Liver (tissue), 9 donors: ENCODE measurements around the gene AKAP12. TPM values are rescaled to one million over a fixed set of nuclear protein-coding genes. Genes with fewer than 3 reads are reported as not detected.

Experiments
- DNase-seq: peaks from one replicate; pipeline ENCODE4 v3.0.0-alpha.2; 2017; ENCODE audit warnings: low spot score
- H3K27ac ChIP-seq, 2 donors: one replicate each; pipeline ENCODE4 v1.7.0; 2013; ENCODE audit warnings: inconsistent platforms in 2 of 2, low read length in 2 of 2, control low read depth in 1 of 2, low read depth in 1 of 2, mild to moderate bottlenecking in 1 of 2
- H3K27me3 ChIP-seq, 4 donors: one replicate each; pipeline versions ENCODE4 v1.6.1 to v1.7.0; 2013; ENCODE audit warnings: low read length in 3 of 4, inconsistent platforms in 1 of 4, mild to moderate bottlenecking in 1 of 4, moderate library complexity in 1 of 4; ENCODE audit not compliant: control insufficient read depth in 4 of 4, insufficient read depth in 4 of 4
- H3K36me3 ChIP-seq, 4 donors: one replicate each; pipeline versions ENCODE4 v1.6.1 to v1.7.0; 2013; ENCODE audit warnings: low read length in 3 of 4, mild to moderate bottlenecking in 3 of 4, low read depth in 1 of 4, moderate library complexity in 1 of 4; ENCODE audit not compliant: control insufficient read depth in 4 of 4, insufficient read depth in 3 of 4
- H3K4me1 ChIP-seq, 4 donors: one replicate each; pipeline versions ENCODE4 v1.6.1 to v1.7.0; 2013; ENCODE audit warnings: low read length in 3 of 4, mild to moderate bottlenecking in 3 of 4, moderate library complexity in 1 of 4; ENCODE audit not compliant: control insufficient read depth in 4 of 4, insufficient read depth in 4 of 4
- H3K4me3 ChIP-seq, 3 donors: one replicate each; pipeline versions ENCODE4 v1.6.1 to v1.7.0; 2013; ENCODE audit warnings: low read length in 3 of 3, control low read depth in 1 of 3, low read depth in 1 of 3, mild to moderate bottlenecking in 1 of 3
- H3K9ac ChIP-seq, 2 donors: one replicate each; pipeline ENCODE4 v1.7.0; 2013; ENCODE audit warnings: low read length in 2 of 2, mild to moderate bottlenecking in 2 of 2, moderate library complexity in 2 of 2, control low read depth in 1 of 2, low read depth in 1 of 2
- H3K9me3 ChIP-seq, 4 donors: one replicate each; pipeline versions ENCODE4 v1.6.1 to v1.7.0; 2013; ENCODE audit warnings: low read length in 3 of 4; ENCODE audit not compliant: control insufficient read depth in 4 of 4
- EGR1 ChIP-seq, 2 donors: IDR thresholded peaks; 2 replicates each; pipeline ENCODE4 v1.6.1; 2016 to 2018; ENCODE audit warnings: antibody characterized with exemption in 2 of 2, low read depth in 2 of 2
- FOXA1 ChIP-seq: IDR thresholded peaks from 2 replicates; pipeline ENCODE4 v1.6.1; 2016; ENCODE audit warnings: antibody characterized with exemption
- FOXA2 ChIP-seq: IDR thresholded peaks from 2 replicates; pipeline ENCODE4 v1.6.1; 2016; ENCODE audit warnings: antibody characterized with exemption
- GABPA ChIP-seq, 2 donors: IDR thresholded peaks in 1 of 2; conservative IDR thresholded peaks in 1 of 2; 2 replicates each; pipeline ENCODE4 v1.6.1; 2016; ENCODE audit warnings: antibody characterized with exemption in 2 of 2, mild to moderate bottlenecking in 1 of 2, moderate library complexity in 1 of 2
- HNF4A ChIP-seq, 2 donors: conservative IDR thresholded peaks; 2 replicates each; pipeline ENCODE4 v1.6.1; 2016; ENCODE audit warnings: antibody characterized with exemption in 2 of 2, mild to moderate bottlenecking in 2 of 2
- HNF4G ChIP-seq: IDR thresholded peaks from 2 replicates; pipeline ENCODE4 v1.6.1; 2016; ENCODE audit warnings: antibody characterized with exemption
- JUND ChIP-seq, 2 donors: IDR thresholded peaks; 2 replicates each; pipeline ENCODE4 v1.6.1; 2016; ENCODE audit warnings: antibody characterized with exemption in 2 of 2
- NR2F2 ChIP-seq: IDR thresholded peaks from 2 replicates; pipeline ENCODE4 v1.6.1; 2016; ENCODE audit warnings: antibody characterized with exemption
- RXRA ChIP-seq, 2 donors: IDR thresholded peaks; 2 replicates each; pipeline ENCODE4 v1.6.1; 2017 to 2018; ENCODE audit warnings: antibody characterized with exemption in 2 of 2, mild to moderate bottlenecking in 1 of 2
- SP1 ChIP-seq: IDR thresholded peaks from 2 replicates; pipeline ENCODE4 v1.6.1; 2018; ENCODE audit warnings: antibody characterized with exemption, mild to moderate bottlenecking
- TAF1 ChIP-seq: conservative IDR thresholded peaks from 2 replicates; pipeline ENCODE4 v1.6.1; 2016; ENCODE audit warnings: antibody characterized with exemption, mild to moderate bottlenecking
- YY1 ChIP-seq: IDR thresholded peaks from 2 replicates; pipeline ENCODE4 v1.6.1; 2016; ENCODE audit warnings: antibody characterized with exemption, mild to moderate bottlenecking
- WGBS: extraction: QIAGEN DNeasy Blood & Tissue Kit; methylation state at CpG from one replicate; pipeline ENCODE4 v1.1.7; 2013; 5-methylcytosine and 5-hydroxymethylcytosine counted together
- polyA plus RNA-seq, 2 donors: library from polyadenylated mRNA; stranded (reverse) in 1 of 2; unstranded in 1 of 2; fragments of 200-250 nt in 1 of 2; fragments of >200 nt in 1 of 2; fragmentation: Nextera tagmentation in 1 of 2; extraction: Ambion mirVana in 1 of 2; gene quantifications; one replicate each; pipeline versions ENCODE4 v1.2.1 to v1.2.3, GENCODE V29; 2013 to 2015
- total RNA-seq, 2 donors: library from RNA; depleted of rRNA; stranded (reverse); fragments of >200 nt; gene quantifications; one replicate each; pipeline ENCODE4 v1.2.3, GENCODE V29; 2014
- TF ChIP-seq, protein P1 (sequence below): IDR thresholded peaks from 2 replicates; pipeline ENCODE4 v1.6.1; 2016; ENCODE audit warnings: antibody characterized with exemption
- TF ChIP-seq, protein P2 (sequence below): IDR thresholded peaks from 2 replicates; pipeline ENCODE4 v1.6.1; 2016; ENCODE audit warnings: antibody characterized with exemption
- TF ChIP-seq, protein P3 (sequence below): IDR thresholded peaks from 2 replicates; pipeline ENCODE4 v1.6.1; 2016; ENCODE audit warnings: antibody characterized with exemption
- TF ChIP-seq, protein P4 (sequence below): fragments of 150-350 bp; IDR thresholded peaks from 2 replicates; pipeline ENCODE4 v1.5.1; 2017; ENCODE audit warnings: improper control_type of control experiment, low read depth, low read length; ENCODE audit not compliant: missing input control
- TF ChIP-seq, protein P5 (sequence below): IDR thresholded peaks from 2 replicates; pipeline ENCODE4 v1.6.1; 2016; ENCODE audit warnings: antibody characterized with exemption, mild to moderate bottlenecking
- donor health status: healthy.
- donor health status: healthy.
- donor health status: healthy.
- donor health status: healthy.
- donor health status: healthy.

Gene AKAP12
- total and polyA plus RNA-seq, 4 donors = 6.7 to 14.8 (median 8.6) TPM

DNA sequence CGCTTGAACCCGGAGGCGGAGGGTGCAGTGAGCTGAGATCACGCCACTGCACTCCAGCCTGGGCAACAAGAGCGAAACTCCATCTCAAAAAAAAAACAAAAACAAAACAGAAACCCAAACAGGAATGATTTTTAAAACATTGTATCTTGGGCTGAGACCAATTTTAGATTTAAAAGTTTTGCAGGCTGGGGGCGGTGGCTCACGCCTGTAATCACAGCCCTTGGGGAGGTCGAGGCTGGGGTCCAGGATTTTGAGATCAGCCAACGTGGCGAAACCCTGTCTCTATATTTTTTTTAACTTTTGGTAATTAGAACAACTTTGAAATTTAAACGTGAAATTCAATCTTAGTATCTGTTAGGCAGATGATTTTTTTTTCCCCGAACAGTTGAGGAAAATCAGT lies 70.5 kb downstream of the AKAP12 start:
- WGBS = 92% methylated on average over 12 of the region's 12 CpGs
- Histone ChIP-seq H3K36me3 (no peaks in the 10 kb centered on the region), H3K27ac (no peak overlapping the region), H3K4me1 (peaks cover 0 to 11% (median 6%) of the 10 kb centered on the region in 4 donors), H3K4me3 (no peak overlapping the region), H3K9ac (no peak overlapping the region), H3K9me3 (no peaks in the 10 kb centered on the region), H3K27me3 (no peaks in the 10 kb centered on the region)
- DNase-seq = no peak
- TF ChIP-seq, protein P1, sequence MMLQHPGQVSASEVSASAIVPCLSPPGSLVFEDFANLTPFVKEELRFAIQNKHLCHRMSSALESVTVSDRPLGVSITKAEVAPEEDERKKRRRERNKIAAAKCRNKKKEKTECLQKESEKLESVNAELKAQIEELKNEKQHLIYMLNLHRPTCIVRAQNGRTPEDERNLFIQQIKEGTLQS = no peak
- TF ChIP-seq TAF1 (no peak), EGR1 (IDR thresholded peaks at IDR 0.05; ENCODE audit: low read depth in 2 of 2) (no peak), HNF4A (conservative IDR thresholded peaks at IDR 0.05) (no peak), GABPA (IDR thresholded peaks at IDR 0.05 in 1 of 2, conservative IDR thresholded peaks at IDR 0.05 in 1 of 2) (no peak), FOXA2 (no peak), JUND (IDR thresholded peaks at IDR 0.05) (no peak), NR2F2 (no peak), FOXA1 (no peak), RXRA (IDR thresholded peaks at IDR 0.05) (no peak), HNF4G (no peak), SP1 (no peak), YY1 (no peak)
- TF ChIP-seq, protein P2, sequence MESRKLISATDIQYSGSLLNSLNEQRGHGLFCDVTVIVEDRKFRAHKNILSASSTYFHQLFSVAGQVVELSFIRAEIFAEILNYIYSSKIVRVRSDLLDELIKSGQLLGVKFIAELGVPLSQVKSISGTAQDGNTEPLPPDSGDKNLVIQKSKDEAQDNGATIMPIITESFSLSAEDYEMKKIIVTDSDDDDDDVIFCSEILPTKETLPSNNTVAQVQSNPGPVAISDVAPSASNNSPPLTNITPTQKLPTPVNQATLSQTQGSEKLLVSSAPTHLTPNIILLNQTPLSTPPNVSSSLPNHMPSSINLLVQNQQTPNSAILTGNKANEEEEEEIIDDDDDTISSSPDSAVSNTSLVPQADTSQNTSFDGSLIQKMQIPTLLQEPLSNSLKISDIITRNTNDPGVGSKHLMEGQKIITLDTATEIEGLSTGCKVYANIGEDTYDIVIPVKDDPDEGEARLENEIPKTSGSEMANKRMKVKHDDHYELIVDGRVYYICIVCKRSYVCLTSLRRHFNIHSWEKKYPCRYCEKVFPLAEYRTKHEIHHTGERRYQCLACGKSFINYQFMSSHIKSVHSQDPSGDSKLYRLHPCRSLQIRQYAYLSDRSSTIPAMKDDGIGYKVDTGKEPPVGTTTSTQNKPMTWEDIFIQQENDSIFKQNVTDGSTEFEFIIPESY = no peak
- TF ChIP-seq, protein P3, sequence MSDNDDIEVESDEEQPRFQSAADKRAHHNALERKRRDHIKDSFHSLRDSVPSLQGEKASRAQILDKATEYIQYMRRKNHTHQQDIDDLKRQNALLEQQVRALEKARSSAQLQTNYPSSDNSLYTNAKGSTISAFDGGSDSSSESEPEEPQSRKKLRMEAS = no peak
- TF ChIP-seq, protein P4, sequence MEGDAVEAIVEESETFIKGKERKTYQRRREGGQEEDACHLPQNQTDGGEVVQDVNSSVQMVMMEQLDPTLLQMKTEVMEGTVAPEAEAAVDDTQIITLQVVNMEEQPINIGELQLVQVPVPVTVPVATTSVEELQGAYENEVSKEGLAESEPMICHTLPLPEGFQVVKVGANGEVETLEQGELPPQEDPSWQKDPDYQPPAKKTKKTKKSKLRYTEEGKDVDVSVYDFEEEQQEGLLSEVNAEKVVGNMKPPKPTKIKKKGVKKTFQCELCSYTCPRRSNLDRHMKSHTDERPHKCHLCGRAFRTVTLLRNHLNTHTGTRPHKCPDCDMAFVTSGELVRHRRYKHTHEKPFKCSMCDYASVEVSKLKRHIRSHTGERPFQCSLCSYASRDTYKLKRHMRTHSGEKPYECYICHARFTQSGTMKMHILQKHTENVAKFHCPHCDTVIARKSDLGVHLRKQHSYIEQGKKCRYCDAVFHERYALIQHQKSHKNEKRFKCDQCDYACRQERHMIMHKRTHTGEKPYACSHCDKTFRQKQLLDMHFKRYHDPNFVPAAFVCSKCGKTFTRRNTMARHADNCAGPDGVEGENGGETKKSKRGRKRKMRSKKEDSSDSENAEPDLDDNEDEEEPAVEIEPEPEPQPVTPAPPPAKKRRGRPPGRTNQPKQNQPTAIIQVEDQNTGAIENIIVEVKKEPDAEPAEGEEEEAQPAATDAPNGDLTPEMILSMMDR = no peak
- TF ChIP-seq, protein P5, sequence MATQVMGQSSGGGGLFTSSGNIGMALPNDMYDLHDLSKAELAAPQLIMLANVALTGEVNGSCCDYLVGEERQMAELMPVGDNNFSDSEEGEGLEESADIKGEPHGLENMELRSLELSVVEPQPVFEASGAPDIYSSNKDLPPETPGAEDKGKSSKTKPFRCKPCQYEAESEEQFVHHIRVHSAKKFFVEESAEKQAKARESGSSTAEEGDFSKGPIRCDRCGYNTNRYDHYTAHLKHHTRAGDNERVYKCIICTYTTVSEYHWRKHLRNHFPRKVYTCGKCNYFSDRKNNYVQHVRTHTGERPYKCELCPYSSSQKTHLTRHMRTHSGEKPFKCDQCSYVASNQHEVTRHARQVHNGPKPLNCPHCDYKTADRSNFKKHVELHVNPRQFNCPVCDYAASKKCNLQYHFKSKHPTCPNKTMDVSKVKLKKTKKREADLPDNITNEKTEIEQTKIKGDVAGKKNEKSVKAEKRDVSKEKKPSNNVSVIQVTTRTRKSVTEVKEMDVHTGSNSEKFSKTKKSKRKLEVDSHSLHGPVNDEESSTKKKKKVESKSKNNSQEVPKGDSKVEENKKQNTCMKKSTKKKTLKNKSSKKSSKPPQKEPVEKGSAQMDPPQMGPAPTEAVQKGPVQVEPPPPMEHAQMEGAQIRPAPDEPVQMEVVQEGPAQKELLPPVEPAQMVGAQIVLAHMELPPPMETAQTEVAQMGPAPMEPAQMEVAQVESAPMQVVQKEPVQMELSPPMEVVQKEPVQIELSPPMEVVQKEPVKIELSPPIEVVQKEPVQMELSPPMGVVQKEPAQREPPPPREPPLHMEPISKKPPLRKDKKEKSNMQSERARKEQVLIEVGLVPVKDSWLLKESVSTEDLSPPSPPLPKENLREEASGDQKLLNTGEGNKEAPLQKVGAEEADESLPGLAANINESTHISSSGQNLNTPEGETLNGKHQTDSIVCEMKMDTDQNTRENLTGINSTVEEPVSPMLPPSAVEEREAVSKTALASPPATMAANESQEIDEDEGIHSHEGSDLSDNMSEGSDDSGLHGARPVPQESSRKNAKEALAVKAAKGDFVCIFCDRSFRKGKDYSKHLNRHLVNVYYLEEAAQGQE = no peak
